Measurements from ENCODE around the gene INCA1. TPM values are rescaled to one million over a fixed set of nuclear protein-coding genes. Genes with fewer than 3 reads are reported as not detected.
A peak's percentile ranks its signal among the peaks of the same experiment; 100 is the strongest.

The INCA1 gene
- polyA plus RNA-seq, 3 donors: 0.38 to 0.52 (median 0.44) TPM

GRCh38 chr17:4948931-4949320 lies 48.4 kb downstream of the INCA1 start:
- H2AFZ ChIP-seq (ENCODE audit: insufficient read depth, low read depth, low read length, poor library complexity, severe bottlenecking): peak overlapping the region; percentile 58

More at GRCh38 chr17:4948931-4949320, 48.4 kb downstream of the INCA1 start:
- peaks cover 25 to 30% of the 10 kb centered on the region in 2 donors for H3K36me3 Mint-ChIP-seq
- Histone ChIP-seq H3K4me3 (replicated peaks in 1 of 3; ENCODE audit: low read depth in 2 of 3, low read length in 3 of 3) (peak overlapping the region; percentile 92 to 95 (median 94)), H3K9me3 (replicated peaks in 1 of 2; ENCODE audit: control insufficient read depth in 1 of 2, insufficient read depth in 1 of 2, low read length in 2 of 2) (no peaks in the 10 kb centered on the region), H3K27me3 (ENCODE audit: control insufficient read depth in 2 of 2, insufficient read depth in 2 of 2, low read length in 2 of 2) (no peaks in the 10 kb centered on the region), H3K4me1 (ENCODE audit: control insufficient read depth in 1 of 2, insufficient read depth in 2 of 2, low read length in 2 of 2) (peaks cover 44 to 61% of the 10 kb centered on the region in 2 donors), H3K36me3 (replicated peaks in 1 of 2; ENCODE audit: control insufficient read depth in 1 of 2, insufficient read depth in 2 of 2, low read length in 2 of 2) (peaks cover 19 to 23% of the 10 kb centered on the region in 2 donors), H3K4me2 (replicated peaks; ENCODE audit: extremely low read depth, low read length, poor library complexity, severe bottlenecking) (peak overlapping the region; percentile 98), H3K27ac (ENCODE audit: low read depth in 1 of 2, low read length in 2 of 2) (peak overlapping the region; percentile 94), H3K9ac (ENCODE audit: insufficient read depth, low read length, poor library complexity, severe bottlenecking) (peak overlapping the region; percentile 80), H4K20me1 (ENCODE audit: insufficient read depth, low read length) (peaks cover 45% of the 10 kb centered on the region), H3K79me2 (ENCODE audit: insufficient read depth, low read length) (peaks cover 53% of the 10 kb centered on the region)
- no peak for TF ChIP-seq CTCF (IDR thresholded peaks at IDR 0.05)
- peaks cover 2 to 8% (median 3%) of the 10 kb centered on the region in 3 donors for H3K27me3 Mint-ChIP-seq (ENCODE audit: low read depth in 3 of 3)
- peaks cover 45% of the 10 kb centered on the region for H3K4me1 Mint-ChIP-seq
- H3K4me3 Mint-ChIP-seq: peak overlapping the region; percentile 97 to 99
- DNase-seq: peak; percentile 77 to 82 (median 80)
- intact Hi-C loops (cut with micrococcal nuclease): loop anchor here (1.0 to 5.0 kb wide), 4 partner anchors 18 to 182 kb away; partner anchors contain the start of genes SPAG7 (in 2 of the 2) and CHRNE (in 1 of the 2)
- no peaks in the 10 kb centered on the region for H3K9me3 Mint-ChIP-seq
- peak overlapping the region; percentile 96 to 99 (median 98) for H3K27ac Mint-ChIP-seq
- WGBS (ENCODE audit: insufficient coverage): 0% methylated on average over 28 of the region's 40 CpGs

Data from CD14-positive monocyte (primary cell).